ENCODE measurements around the gene SEPTIN1.

Gene SEPTIN1

GRCh38 chr16:30367349-30368009, 14.9 kb downstream of the SEPTIN1 start:
- H3K27ac ChIP-seq, result no peak overlapping the region
- TF ChIP-seq ZFX (IDR thresholded peaks at IDR 0.05) (no peak), CTCF (conservative IDR thresholded peaks at IDR 0.05) (no peak)

GRCh38 chr16:30366511-30366910, 15.8 kb downstream of the SEPTIN1 start:
- no peak overlapping the region for H3K27ac ChIP-seq
- TF ChIP-seq ZFX (IDR thresholded peaks at IDR 0.05) (no peak), CTCF (conservative IDR thresholded peaks at IDR 0.05) (no peak)

GRCh38 chr16:30365200-30365599, 17.2 kb downstream of the SEPTIN1 start:
- no peak overlapping the region for H3K27ac ChIP-seq
- no peak for TF ChIP-seq ZFX (IDR thresholded peaks at IDR 0.05)
- TF ChIP-seq CTCF (conservative IDR thresholded peaks at IDR 0.05), result no peak

- no peak for TF ChIP-seq ZFX (IDR thresholded peaks at IDR 0.05)
- no peak for TF ChIP-seq CTCF (conservative IDR thresholded peaks at IDR 0.05)
- H3K27ac ChIP-seq, result no peak overlapping the region
These were observed 21.2 kb downstream of the SEPTIN1 start for GRCh38 chr16:30361180-30361579.

- H3K27ac ChIP-seq, result peak overlapping the region; percentile 22; the same call in 1 of the 2 replicates
- TF ChIP-seq ZFX (IDR thresholded peaks at IDR 0.05), result no peak
These were observed 22.5 kb downstream of the SEPTIN1 start for GRCh38 chr16:30359871-30360170.

- H3K27ac ChIP-seq, result peak overlapping the region; percentile 22; the same call in 1 of the 2 replicates
- TF ChIP-seq CTCF (conservative IDR thresholded peaks at IDR 0.05), result no peak
- TF ChIP-seq ZFX (IDR thresholded peaks at IDR 0.05), result no peak
These were observed 23.1 kb downstream of the SEPTIN1 start for GRCh38 chr16:30358990-30359870.

GRCh38 chr16:30358577-30358936, 23.8 kb downstream of the SEPTIN1 start:
- H3K27ac ChIP-seq, result no peak overlapping the region
- TF ChIP-seq ZFX (IDR thresholded peaks at IDR 0.05), result no peak
- no peak for TF ChIP-seq CTCF (conservative IDR thresholded peaks at IDR 0.05)

All from C4-2B (cell line).